Fibroblast of the aortic adventitia (primary cell): ENCODE results near the gene TRIM45. TPM values are rescaled to one million over a fixed set of nuclear protein-coding genes. Genes with fewer than 3 reads are reported as not detected.
A peak's percentile ranks its signal among the peaks of the same experiment; 100 is the strongest.

ENCODE experiments used
- DNase-seq: peaks from one replicate; pipeline ENCODE4 v3.0.0-alpha.2; 2010; ENCODE audit warnings: low read depth
- H3K4me3 ChIP-seq: 2 replicates; pipeline ENCODE4 v1.5.1; 2011; ENCODE audit warnings: low read depth, mild to moderate bottlenecking, control low read depth, low read length, moderate library complexity
- CTCF ChIP-seq: IDR thresholded peaks from 2 replicates; pipeline ENCODE4 v1.5.1; 2011; ENCODE audit warnings: mild to moderate bottlenecking, low read length, control low read depth, inconsistent platforms; ENCODE audit not compliant: insufficient read depth
- small RNA-seq: library from RNA; depleted of rRNA; stranded (forward); fragments of <200 nt; gene quantifications from one replicate; pipeline ENCODE3, GENCODE V24; 2012
- total RNA-seq: library from RNA; depleted of rRNA; stranded (reverse); fragments of >200 nt; gene quantifications from 2 replicates; pipeline ENCODE4 v1.2.3, GENCODE V29; 2012; ENCODE audit warnings: low replicate concordance

The TRIM45 gene
- total RNA-seq, 1 donor: 3.3 TPM

- no peak for TF ChIP-seq CTCF
- no peak overlapping the region for H3K4me3 ChIP-seq
- DNase-seq: peak; percentile 70
Observed at GRCh38 chr1:117061986-117062415, 59.5 kb downstream of the TRIM45 start.

Small RNA genes lying within 50 kb of the gene (small RNA-seq; reads per million reads assigned to genes)
- gene MIR942: 10.2 reads per million, percentile 93 among the genes with 10 or more reads in this experiment

Other genes starting within 250 kb of the TRIM45 start
- 39.8 and 67.5 TPM in 2 replicates for gene PTGFRN, start 211.8 kb downstream of the TRIM45 start, total RNA-seq
- gene CD101, start 120.0 kb downstream of the TRIM45 start, total RNA-seq: 0.09 and 0.41 TPM in 2 replicates
- gene TTF2, start 61.4 kb downstream of the TRIM45 start, total RNA-seq: 9.4 and 11.0 TPM in 2 replicates
- not detected in 2 replicates for gene VTCN1, start 89.2 kb upstream of the TRIM45 start, total RNA-seq
- gene MAN1A2, start 245.7 kb upstream of the TRIM45 start, total RNA-seq: 31.3 and 43.7 TPM in 2 replicates